Left ventricle myocardium inferior (tissue), 1 donor: ENCODE measurements around the gene ABCB1. TPM values are rescaled to one million over a fixed set of nuclear protein-coding genes. Genes with fewer than 3 reads are reported as not detected.

Experiments used
- DNase-seq: peaks from one replicate; pipeline ENCODE4 v3.0.0-alpha.2; 2020
- H3K27ac ChIP-seq: fragments of 200-600 bp; replicated peaks from 2 replicates; pipeline ENCODE4 v1.8.0; 2021
- H3K27me3 ChIP-seq: fragments of 200-600 bp; 2 replicates; pipeline ENCODE4 v1.8.0; 2021; ENCODE audit warnings: low read depth
- H3K36me3 ChIP-seq: fragments of 200-600 bp; 2 replicates; pipeline ENCODE4 v1.8.0; 2021
- H3K4me1 ChIP-seq: fragments of 200-600 bp; 2 replicates; pipeline ENCODE4 v1.8.0; 2021
- H3K4me3 ChIP-seq: fragments of 200-600 bp; 2 replicates; pipeline ENCODE4 v1.8.0; 2021; ENCODE audit warnings: mild to moderate bottlenecking, moderate library complexity
- H3K9me3 ChIP-seq: fragments of 200-600 bp; replicated peaks from 2 replicates; pipeline ENCODE4 v1.8.0; 2021
- intact Hi-C: fragments of 100-400 bp; cut with micrococcal nuclease; formaldehyde crosslinking; loops from one replicate; pipeline ENCODE4 v1.11.0; 2022
- total RNA-seq: library from RNA; stranded (reverse); fragmentation: NEBNext Ultra II Directional; extraction: Animal tissue kit (Norgen Biotek cat#: 25700); gene quantifications from one replicate; pipeline ENCODE4 v1.2.1, GENCODE V29; 2021
- TF ChIP-seq, protein P1 (sequence below): fragments of 200-600 bp; IDR thresholded peaks from 2 replicates; pipeline ENCODE4 v1.8.0; 2021; ENCODE audit warnings: antibody characterized with exemption, mild to moderate bottlenecking, borderline replicate concordance
- donor health status: DM: no; HTN: yes; CAD: no; lungs with severe emphysema.

ABCB1 gene
- total RNA-seq, 1 donor from 2014 or later = 1.0 TPM

DNA sequence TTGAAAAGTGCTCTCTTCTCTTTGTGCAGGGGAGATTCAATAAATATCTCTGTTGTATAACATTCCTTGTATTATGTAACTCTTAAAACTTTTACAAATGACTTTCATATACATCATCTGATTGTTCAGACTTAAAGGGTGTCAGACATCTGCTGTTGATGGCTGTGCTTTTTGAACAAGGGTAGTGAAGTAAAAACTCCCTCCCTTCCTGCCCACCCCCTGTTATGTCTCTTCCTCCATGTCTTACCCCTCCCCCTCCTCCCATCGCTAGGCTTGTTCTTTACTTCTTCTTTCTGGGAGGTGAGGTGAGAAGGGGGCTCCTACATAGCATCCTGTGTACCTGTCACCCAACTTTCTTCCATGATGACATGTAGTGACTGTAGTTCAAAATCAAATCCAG is 101.8 kb downstream of the ABCB1 start:
- Histone ChIP-seq H3K27ac (no peak overlapping the region), H3K36me3 (no peaks in the 10 kb centered on the region), H3K4me1 (no peaks in the 10 kb centered on the region), H3K4me3 (no peak overlapping the region), H3K27me3 (no peaks in the 10 kb centered on the region), H3K9me3 (peaks cover 4% of the 10 kb centered on the region)
- no peak for DNase-seq
- intact Hi-C loops = no loop called here
- TF ChIP-seq, protein P1, sequence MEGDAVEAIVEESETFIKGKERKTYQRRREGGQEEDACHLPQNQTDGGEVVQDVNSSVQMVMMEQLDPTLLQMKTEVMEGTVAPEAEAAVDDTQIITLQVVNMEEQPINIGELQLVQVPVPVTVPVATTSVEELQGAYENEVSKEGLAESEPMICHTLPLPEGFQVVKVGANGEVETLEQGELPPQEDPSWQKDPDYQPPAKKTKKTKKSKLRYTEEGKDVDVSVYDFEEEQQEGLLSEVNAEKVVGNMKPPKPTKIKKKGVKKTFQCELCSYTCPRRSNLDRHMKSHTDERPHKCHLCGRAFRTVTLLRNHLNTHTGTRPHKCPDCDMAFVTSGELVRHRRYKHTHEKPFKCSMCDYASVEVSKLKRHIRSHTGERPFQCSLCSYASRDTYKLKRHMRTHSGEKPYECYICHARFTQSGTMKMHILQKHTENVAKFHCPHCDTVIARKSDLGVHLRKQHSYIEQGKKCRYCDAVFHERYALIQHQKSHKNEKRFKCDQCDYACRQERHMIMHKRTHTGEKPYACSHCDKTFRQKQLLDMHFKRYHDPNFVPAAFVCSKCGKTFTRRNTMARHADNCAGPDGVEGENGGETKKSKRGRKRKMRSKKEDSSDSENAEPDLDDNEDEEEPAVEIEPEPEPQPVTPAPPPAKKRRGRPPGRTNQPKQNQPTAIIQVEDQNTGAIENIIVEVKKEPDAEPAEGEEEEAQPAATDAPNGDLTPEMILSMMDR = no peak

DNA sequence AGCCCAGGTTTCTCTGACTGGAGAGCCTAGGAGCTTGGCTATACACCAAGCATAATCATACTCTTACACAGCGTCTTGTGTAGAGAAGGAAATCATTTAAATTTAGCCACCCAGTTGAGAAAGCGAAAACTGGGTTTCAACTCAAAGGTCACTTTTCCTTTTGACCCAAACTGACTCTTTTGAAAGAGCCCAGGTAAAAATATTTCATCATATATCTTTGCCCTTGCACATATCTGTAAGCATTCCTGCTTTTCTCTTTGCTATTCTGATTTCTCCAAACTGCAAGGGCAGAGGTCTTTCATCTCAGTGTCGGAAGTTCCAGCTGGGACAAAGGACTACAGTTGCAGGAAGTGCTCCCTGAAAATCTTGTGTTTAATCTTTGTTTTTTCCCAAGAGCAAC is 103.2 kb downstream of the ABCB1 start:
- no peak for DNase-seq
- Histone ChIP-seq H3K27me3 (no peaks in the 10 kb centered on the region), H3K4me1 (no peaks in the 10 kb centered on the region), H3K9me3 (peaks cover 4% of the 10 kb centered on the region), H3K4me3 (no peak overlapping the region), H3K36me3 (no peaks in the 10 kb centered on the region), H3K27ac (no peak overlapping the region)
- TF ChIP-seq, protein P1 = no peak
- intact Hi-C loops = no loop called here

DNA sequence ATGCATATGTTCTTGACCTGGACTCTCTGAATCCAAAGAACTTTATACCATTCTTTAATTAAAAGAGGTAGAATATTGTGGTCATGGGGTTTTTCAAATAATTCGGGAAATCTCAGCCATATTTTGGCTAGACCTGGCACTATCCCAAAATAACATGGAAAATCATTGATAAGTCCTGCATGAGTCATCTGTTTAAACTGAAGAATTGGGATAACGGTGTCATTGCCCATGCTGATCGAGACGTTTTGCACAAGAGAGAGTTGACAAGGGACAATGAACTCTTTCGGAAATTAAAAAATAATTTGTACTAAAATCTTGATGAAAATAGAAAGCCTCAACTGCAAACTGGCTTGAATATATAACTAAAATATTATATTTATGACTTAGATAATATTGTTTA is 105.3 kb downstream of the ABCB1 start:
- no peaks in the 10 kb centered on the region for H3K4me1 ChIP-seq
- no peak overlapping the region for H3K4me3 ChIP-seq
- peaks cover 11% of the 10 kb centered on the region for H3K9me3 ChIP-seq
- H3K27ac ChIP-seq = no peak overlapping the region
- intact Hi-C loops = no loop called here
- TF ChIP-seq, protein P1 = no peak
- H3K36me3 ChIP-seq = no peaks in the 10 kb centered on the region
- H3K27me3 ChIP-seq = no peaks in the 10 kb centered on the region
- DNase-seq = no peak

DNA sequence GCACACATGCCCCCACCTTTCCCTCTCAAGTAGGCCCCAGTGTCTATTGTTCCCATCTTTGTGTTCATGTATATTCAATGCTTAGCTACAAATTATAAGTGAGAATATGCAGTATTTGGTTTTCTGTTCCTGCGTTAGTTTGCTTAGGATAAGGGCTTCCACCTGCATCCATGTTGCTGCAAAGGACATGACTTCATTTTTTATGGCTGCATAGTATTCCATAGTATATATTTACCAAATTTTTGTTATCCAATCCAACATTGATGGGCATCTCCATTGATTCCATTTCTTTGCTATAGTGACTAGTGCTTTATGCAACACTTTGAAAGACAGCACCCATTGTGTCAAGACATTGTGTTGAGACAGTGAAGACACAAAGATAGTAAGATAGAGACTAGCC is 106.2 kb downstream of the ABCB1 start:
- H3K4me3 ChIP-seq = no peak overlapping the region
- no peaks in the 10 kb centered on the region for H3K4me1 ChIP-seq
- TF ChIP-seq, protein P1 = no peak
- peaks cover 11% of the 10 kb centered on the region for H3K9me3 ChIP-seq
- no peaks in the 10 kb centered on the region for H3K27me3 ChIP-seq
- no peak overlapping the region for H3K27ac ChIP-seq
- intact Hi-C loops = no loop called here
- H3K36me3 ChIP-seq = no peaks in the 10 kb centered on the region
- DNase-seq = no peak

DNA sequence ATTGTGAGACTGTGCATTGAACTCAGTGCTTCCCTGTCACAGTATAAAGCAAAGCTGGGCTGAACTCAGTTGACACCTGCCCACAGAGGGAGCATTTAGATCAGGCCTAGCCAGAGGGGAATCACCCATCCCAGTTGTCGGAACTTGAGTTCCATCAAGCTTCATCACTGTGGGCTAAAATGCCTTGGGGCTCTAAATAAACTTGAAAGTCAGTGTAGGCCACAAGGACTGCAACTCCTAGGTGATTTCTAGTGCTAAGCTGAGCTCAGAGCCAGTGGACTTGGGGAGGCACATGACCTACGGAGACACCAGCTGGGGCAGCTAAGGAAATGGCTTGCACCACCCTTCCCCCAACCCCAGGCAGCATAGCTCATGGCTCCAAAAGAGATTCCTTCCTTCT is 117.6 kb downstream of the ABCB1 start:
- H3K27me3 ChIP-seq = no peaks in the 10 kb centered on the region
- no peak for DNase-seq
- intact Hi-C loops = no loop called here
- no peak overlapping the region for H3K27ac ChIP-seq
- H3K9me3 ChIP-seq = no peaks in the 10 kb centered on the region
- no peaks in the 10 kb centered on the region for H3K36me3 ChIP-seq
- TF ChIP-seq, protein P1 = no peak
- no peak overlapping the region for H3K4me3 ChIP-seq
- no peaks in the 10 kb centered on the region for H3K4me1 ChIP-seq

DNA sequence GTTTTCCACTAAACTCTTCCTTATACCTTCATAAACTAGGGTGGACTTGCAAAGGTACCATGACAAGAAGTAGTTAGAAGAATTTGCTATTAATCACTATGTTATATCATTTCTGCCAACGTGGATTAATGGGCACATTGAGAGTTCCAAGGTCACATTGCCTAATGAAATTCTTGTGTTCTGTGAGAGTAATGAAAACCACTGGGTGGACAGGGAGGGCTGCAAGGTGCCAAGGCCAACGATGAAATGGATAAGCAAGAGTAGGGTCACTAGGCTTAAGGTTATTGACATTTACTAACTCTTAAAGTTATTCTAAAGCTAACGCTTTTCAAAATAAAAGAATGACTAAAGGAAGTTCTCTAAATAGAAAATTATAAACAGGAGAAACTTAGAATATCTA is 118.6 kb downstream of the ABCB1 start:
- DNase-seq = no peak
- H3K4me1 ChIP-seq = no peaks in the 10 kb centered on the region
- no peak overlapping the region for H3K27ac ChIP-seq
- H3K36me3 ChIP-seq = no peaks in the 10 kb centered on the region
- TF ChIP-seq, protein P1 = no peak
- intact Hi-C loops = no loop called here
- H3K27me3 ChIP-seq = no peaks in the 10 kb centered on the region
- no peak overlapping the region for H3K4me3 ChIP-seq
- no peaks in the 10 kb centered on the region for H3K9me3 ChIP-seq
